HG02588 (cell line): ENCODE results near the gene STXBP1.
"Not testable (repeated sequence)": the region's sequence is repeated elsewhere in the genome, so short reads cannot be mapped to it uniquely, and the experiment has no call there.

ENCODE experiments used
- ATAC-seq: cut with Tn5 transposase; IDR thresholded peaks from one replicate; pipeline ENCODE4 v1.9.1; 2021; ENCODE audit warnings: mild to moderate bottlenecking, moderate library complexity; ENCODE audit not compliant: unreplicated experiment

STXBP1 gene

DNA sequence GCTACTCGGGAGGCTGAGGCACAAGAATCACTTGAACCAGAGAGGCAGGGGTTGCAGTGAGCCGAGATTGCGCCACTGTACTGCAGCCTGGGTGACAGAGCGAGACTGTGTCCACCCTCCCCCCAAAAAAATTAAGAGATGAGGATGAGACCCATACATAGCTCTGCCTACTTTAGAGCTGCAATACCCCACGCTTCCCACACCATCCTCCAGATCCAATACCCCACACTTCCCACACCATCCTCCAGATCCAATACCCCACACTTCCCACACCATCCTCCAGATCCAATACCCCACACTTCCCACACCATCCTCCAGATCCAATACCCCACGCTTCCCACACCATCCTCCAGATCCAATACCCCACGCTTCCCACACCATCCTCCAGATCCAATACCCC, 34.9 kb upstream of the STXBP1 start:
- not testable (repeated sequence) for ATAC-seq

DNA sequence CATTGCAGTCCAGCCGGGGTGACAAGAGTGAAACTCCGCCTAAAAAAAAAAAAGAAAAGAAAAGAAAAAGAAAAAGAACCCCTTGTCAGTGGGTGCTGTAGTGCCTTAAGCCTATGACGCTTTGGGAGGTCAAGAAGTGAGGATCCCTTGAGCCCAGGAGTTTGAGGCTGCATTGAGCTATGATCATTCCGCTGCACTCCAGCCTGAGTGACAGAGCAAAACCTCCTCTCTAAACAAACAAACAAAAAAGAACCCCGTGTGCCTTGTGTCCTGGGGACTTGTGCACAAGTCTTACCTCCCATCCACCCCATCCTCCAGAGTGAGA, 33.5 kb upstream of the STXBP1 start:
- ATAC-seq, result no peak

DNA sequence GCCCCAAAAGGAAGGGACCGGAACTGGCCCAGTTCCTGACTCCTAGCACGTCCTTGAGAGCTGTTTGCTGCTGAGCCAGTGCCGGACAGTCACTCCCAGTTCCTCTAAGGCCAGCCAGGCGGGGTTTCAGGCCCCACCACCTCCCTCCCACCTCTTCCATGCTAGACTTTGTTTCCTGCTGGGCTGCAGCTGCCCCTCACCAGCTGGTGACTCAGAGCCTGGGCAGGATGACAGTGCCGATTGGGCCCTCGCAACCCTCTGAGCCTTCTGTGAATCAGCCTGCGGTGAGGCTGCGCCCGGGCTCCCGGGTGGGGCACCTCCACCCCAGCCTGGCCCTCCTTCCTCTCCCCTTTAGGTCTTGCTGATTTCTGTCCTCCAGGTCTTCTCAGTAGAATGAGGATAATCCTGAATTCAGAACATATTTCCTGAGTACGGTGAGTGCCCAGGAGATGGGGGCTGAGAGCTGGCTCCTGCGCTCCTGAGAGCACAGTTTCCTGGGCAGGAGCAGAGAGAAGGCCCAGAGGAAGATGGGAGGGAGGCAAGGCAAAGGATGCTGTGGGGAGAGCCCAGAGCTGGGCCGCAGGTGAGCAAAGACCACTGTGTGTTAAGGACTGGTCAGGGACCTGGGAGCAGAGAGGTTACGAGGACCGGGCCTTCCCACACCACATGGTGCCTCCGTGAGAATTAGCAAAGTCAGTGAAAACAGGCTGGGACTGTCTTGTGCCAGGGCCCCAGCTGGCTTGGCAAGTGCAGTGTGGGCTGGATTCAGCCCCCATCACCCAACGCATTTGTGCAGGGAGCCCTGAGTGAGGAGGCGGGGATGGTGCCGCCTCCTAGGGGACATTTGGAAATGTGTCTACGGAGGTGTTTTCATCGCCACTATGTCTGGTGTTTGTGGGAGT, 32.9 kb upstream of the STXBP1 start:
- ATAC-seq, result no peak

DNA sequence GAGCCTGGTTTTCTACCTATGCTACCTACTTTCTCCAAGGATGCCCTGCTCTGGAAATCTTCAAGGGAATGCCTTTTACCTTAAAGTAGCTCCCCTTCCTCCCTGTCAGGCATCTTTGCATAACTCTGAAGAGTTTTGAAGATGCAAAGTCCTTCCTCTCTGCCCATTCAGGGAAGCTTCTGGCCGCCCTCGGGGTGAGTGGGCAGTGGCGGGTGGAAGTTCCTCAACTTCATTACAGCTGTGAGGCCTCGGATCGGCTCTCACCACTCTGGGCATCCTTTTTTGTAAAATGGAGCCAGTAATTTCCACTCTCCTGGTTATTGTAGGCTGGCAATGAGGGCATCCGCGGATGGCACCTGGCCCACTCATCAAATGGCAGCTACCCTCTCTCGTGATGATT, 31.7 kb upstream of the STXBP1 start:
- ATAC-seq, result no peak

DNA sequence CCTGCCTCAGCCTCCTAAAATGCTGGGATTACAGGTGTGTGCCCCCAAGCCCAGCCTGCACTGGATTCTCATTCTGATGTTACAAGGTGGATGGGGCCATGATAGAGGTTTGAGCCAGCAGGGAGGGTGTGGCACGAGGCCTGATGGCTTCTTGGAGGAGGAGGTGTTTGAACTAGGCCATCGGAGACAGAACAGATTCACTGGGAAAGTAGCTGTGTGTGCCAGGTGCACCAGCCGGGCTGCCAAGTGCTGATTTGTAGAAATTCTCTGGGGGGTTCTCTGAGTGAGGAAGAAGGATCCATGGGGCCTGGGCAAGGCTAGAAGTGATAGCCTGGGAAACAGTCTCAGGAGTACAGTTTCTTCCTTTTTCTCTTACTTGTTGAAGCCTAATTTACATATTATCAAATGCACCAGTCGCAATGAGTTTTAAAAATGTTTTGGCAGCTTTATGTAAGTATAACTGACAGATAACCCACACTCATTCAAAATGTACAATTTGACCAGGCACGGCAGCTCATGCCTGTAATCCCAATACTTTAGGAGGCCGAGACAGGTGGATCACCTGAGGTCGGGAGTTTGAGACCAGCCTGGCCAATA, 31.1 kb upstream of the STXBP1 start:
- ATAC-seq, result no peak

DNA sequence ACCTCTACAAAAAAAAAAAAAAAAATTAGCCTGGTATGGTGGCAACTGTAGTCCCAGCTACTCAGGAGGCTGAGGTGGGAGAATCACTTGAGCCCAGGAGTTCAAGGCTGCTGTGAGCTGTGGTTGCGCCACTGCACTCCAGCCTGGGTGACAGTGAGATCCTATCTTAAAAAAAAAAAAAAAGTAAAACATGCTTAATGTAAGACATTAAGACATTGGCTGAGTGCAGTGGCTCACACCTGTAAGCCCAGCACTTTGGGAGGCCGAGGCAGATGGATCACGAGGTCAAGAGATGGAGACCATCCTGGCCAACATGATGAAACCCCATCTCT, 27.6 kb upstream of the STXBP1 start:
- ATAC-seq, result not testable (repeated sequence)

DNA sequence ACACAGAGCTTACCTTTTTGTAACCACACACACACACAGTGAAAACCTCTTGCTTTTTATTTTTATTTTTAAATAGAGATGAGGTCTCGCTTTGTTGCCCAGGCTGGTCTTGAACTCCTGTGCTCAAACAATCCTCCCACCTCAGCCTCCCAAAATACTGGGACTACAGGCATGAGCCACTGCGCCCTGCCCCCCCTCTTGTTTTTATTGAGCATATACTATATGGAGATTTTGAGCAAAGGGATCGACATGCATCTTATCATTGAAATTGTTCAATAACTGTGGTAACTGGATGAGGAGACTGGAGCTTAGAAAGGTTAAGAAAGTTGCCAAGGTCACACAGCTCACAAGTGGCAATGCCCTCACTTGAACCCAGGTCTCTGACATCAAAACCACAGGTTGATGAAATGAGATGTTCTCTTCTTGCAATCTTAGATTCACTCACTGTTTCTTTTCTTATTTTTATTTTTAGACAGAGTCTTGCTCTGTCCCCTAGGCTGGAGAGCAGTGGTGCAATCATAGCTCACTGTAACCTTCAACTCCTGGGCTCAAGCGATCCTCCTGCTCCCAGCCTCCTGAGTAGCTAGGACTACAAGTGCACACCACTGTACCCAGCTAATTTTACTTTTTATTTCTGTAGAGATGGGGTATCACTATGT, 26.8 kb upstream of the STXBP1 start:
- ATAC-seq, result no peak

DNA sequence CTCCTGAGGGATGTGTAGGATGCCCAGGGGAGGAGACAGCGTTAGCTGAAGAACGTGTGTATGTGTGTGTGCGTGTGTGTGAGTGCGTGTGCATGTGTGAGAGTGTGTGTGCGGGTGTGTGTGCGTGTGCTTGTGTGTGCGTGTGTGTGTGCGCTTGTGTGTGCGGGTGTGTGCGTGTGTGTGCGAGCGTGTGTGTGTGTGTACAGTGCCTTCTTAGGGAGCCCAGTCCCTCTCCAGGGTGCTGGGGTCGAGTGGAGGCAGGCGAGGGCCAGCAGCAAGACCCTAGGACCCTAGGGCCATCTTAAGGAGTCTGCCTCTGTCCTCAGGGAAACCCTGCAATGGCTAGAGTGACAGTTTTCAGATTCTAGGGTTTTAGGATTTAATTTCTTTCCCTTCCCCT, 26.0 kb upstream of the STXBP1 start:
- ATAC-seq, result no peak

DNA sequence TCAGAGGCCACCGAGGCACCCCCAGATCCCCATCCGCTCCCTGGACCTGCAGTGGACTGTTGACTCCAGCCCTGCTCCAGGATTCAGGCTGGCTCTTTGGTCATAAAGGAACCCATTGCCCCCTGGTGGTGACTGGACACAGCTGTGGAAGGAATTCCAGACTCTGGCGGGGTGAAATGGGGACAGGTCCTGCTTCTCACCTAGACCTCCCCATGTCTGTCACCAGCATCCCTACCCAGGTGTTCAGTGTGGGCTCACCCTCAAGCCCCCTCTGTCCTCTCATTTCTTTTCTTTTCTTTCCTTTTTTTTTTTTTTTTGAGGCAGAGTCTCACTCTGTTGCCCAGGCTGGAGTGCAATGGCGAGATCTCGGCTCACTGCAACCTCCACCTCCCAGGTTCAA, 25.5 kb upstream of the STXBP1 start:
- no peak for ATAC-seq

DNA sequence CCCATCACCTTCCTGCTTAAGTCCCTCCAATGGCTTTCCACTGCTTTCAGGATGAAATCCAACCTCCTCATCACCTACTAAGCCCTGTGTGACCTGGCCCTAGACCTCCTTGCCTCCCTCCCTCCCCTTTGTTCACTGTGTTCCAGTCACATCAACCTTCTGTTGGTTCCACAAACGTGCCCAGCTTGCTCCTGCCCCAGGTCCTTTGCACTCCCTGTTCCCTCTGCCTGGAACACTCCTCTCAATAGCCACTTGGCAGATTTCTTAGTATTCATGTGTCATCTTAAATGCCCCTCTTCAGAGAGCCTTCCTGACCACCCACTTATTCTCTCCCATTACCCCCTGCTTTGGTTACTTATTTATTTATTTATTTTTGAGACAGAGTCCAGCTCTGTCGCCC, 24.1 kb upstream of the STXBP1 start:
- no peak for ATAC-seq

DNA sequence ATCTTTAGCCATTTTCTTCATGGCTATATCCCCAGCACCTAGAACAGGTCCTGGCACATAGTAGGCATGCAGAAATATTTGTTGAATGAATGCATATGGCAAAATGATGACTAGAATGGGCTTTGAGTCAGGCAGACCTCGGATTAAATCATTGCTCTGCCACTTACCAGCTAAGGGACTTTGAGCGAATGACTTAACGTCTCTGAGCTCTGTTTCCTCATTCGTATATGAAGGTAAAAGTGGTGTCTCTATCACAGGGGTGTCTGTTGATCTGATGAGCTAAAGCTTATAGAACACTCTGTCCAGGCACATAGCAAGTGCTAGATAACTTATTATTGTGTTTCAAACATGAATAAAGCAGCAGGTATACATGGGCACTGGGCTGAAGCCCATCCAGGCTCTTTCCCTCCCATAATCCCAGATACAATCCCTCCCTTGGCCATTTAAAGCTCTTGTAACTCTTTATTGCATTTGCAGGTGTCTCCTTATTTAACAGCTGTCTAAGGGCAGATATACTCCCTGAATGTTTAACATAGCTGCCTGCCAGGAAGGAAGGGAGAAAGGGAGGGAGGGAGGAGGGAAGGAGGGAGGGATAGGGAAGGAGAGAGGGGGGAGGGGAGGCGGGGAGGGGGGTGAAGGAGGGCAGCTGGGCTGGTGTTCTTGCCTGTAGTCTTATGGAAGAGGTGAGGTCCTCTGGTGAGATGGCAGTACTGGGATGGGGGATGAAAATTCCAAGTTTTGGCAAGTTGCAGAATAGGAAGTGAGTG, 23.2 kb upstream of the STXBP1 start:
- ATAC-seq, result no peak

DNA sequence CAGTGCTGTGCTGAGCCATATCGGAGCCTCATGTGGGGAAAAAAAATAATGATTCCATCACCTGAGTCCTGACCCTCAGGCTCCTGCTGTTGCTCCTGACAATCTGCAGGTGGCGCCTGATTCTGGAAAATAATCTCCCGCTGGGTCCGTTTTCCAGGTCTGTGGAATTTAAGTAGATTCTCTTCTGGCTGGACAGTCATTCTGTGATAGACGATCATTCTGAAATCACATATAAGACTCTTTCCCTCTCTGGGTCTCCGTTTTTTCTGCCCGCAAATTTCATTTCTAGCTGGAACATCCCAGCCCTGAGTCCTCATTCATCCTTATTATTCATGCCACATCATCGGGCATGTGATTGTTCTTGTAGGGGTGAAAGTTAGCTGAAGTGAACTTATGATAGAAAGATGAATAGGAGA, 22.1 kb upstream of the STXBP1 start:
- no peak for ATAC-seq

DNA sequence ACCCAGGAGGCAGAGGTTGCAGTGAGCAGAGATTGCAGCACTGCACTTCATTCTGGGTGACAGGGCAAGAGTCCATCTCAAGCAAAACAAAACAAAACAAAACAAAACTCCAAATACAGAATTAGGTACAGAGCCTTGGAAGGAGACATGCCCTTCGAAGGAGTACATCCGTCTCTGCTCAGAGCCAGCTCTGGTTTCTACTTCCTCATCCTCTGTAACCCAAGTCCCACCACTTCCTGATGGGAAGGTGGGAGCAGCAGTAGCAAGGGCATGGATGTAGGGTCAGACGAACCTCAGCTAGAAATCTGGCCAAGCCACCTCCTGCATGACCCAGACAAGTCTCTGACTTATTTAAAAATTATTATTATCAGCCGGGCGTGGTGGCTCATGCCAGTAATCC, 16.5 kb upstream of the STXBP1 start:
- no peak for ATAC-seq

DNA sequence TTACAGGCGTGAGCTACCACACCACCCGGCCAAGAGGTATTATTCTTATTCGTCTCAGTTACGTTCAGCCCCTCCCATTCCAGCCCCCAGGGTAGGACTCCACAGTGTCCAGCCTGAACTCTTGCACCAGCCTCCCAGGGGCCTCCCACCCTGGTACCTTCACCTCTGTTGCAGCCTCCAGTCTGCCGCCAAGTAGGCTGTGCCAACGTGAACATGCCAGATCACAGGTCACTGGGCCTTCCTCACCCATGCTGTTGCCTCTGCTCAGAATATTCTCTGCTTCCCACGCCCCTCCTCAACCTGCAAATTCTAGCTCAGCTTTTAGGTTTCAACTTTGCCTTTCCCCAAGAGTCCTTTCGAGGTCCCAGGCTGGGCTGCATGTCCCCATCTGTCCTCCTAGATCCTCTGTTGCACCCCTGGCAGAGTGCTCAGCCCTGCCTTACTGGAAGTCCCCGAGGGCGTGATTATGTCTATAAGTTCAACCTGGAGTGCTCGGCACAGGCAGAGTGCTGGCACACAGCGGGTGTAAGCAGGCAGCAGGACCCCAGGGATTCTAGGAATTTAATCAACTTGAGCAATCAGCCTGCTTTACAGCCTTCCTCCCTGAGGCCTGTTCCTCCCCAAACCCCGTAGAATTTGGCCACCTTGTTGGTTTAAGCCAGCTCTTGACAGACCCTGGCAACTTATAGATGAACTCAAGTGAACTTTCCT, 13.1 kb upstream of the STXBP1 start:
- no peak for ATAC-seq

DNA sequence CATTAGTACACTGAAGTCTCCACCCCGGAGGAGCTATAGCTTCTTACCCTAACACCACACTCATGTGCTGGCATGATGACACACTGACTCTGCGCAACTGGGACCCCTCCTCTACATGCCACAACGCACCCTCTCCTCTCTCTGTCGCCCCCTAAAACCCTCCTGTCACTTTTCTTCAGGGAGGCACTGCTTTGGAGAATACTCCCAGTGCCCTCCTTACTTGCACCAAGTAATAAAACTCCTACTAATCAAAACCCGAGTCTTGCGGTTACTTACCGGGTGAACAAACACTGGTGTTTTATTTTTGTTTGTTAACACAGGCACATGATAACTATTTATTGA, 12.6 kb upstream of the STXBP1 start:
- ATAC-seq, result no peak

DNA sequence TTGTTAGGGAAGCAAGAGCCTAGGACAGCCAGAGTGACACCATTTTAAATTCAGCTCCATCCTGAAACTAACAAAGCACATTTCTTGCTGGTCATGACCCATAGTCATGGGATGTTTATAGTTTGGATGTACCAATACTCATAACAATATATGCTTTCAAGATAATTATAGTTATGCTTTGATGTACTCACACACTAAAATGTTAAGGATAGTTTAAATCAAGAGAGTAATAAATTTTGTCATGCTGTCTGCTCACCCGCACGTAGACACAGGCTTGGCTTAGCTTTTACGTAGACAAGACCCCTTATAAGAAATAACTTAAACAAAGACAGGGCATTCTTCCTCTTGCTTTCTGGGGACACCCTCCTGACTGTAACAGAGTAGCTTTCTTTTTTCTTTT, 8.9 kb upstream of the STXBP1 start:
- no peak for ATAC-seq

DNA sequence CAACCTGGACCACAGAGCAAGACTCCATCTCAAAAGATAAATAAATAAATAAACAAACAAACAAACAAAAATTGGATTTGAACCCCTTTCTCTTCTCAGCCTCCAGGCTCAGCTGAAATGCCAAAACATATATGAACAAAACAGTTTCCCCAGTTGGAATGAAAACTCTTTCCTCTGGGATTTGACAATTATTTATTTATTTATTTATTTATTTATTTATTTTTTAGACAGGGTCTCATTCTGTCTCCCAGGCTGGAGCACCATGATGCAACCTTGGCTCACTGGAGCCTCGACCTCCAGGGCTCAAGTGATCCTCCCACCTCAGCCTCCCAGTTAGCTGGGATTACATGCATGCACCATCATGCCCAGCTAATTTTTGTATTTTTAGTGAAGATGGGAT, 6.0 kb upstream of the STXBP1 start:
- no peak for ATAC-seq

DNA sequence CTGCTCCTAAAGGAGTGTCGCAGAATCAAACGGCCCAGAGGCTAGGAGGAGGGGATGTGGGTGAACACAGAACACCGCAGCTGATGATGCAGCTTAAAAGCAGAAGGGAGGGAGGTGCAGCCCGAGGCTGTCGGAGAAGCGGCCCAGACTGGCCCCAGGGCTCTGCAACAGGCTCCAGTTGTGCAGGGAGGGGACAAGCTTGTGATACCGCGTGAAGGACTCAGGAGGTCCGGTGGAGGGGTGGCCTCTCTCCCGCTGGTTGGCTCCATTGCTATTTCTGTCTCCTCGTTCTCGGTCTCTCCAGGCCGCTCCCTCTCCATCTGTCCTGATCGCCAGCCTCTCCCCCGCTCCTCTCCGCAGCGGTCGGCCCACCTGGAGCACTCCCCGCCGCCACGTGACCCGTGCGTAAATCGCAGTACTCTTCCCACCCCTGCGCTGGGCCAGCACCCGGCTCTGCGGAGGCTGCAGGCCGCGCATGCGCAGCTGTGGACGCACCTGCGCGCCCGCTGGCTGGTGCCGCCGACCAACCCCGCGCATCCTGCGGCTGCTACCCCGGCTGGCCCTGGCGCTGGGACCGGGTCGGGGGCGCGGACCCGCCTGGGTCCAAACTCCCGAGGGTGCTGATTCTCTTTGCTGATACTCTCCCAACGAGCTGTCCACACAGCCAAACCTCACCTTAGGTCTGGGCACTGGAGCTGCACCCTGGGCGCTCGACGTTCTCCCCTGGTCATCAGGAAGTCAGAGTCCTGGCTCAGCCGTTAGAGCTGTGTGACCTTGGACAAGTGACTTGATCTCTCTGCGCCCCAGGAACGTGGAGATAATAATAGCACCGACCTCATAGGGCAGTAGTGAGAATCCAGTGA, 3.7 kb upstream of the STXBP1 start:
- no peak for ATAC-seq

DNA sequence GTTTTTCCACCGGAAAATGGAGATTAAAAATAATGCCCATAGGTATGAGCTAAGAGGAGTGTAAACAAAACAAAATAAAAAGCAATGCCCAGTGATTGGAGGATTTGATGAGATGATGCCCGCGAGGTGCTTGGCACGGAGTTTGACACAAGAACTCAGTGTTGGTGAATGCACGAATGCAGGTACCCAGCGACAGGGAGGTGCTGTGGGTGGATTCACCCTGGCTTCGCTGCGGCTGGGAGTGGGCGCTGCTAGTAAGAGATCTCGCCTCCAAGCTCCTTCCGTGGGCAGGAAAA, 526 bp upstream of the STXBP1 start:
- ATAC-seq, result peak; percentile 12

DNA sequence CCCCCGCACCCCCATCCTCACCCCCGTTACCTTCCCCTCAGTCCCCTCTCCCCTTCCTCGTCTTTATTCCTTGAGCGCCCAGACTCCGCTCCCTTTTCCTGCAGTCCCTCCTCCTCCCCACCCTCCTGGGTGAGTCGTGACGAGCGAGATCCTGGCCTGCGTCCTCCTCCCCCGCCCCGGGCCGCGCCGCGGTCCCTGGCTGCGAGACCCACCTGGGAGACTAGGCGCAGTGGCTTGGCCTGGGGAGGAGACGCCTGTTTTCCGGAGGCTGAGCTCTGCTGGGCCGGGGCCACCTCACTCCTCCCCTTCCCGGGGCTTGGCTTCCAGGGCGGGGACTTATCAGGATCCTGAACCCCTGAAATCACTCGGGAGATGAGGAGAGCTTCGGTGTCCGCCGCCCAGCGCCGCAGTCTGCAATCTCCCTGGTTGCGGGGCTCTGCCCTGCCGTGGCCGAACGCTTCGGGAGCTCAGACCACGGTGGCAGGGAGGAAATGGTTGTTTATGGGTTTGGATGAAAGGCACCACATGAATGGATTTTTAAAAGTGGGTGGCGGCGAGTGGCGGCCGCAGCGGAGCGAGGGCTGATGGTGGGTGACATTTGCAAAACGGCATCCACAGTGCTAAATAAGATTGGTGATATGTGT, 984 bp downstream of the STXBP1 start:
- no peak for ATAC-seq
